GM19328 (cell line): ENCODE data around the gene SDR42E1.

ENCODE experiments used
- ATAC-seq: cut with Tn5 transposase; IDR thresholded peaks from one replicate; pipeline ENCODE4 v1.9.1; 2021; ENCODE audit warnings: mild to moderate bottlenecking, moderate library complexity; ENCODE audit not compliant: unreplicated experiment

SDR42E1 gene

DNA sequence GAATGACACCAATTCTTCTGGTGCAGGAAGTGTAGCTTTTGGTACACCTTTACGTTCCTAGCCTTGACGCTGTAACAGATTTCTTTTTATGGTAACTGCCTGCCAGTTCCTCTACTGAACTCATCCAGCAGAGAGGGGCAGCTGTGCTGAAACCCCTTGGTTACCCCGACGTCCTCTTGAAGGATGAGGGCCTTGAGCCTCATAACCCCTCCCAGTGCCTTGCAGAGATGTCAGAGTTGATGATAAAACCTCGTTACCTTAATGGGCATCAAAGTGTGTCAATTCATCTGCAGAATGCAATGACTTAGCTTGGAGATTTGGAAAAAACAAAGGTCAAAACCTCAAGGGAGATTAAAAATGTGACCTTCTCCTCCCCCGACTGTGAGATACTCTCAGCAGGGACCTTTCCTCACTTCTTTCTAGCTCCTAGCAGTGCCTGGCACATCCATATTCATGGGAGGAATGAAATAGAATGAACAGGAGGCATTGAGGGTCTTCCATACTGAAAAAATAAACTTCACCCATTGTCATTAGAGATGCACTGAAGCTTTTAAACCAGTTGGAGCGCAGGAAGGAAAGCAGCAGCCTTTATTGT, 69.2 kb downstream of the SDR42E1 start:
- ATAC-seq: no peak

DNA sequence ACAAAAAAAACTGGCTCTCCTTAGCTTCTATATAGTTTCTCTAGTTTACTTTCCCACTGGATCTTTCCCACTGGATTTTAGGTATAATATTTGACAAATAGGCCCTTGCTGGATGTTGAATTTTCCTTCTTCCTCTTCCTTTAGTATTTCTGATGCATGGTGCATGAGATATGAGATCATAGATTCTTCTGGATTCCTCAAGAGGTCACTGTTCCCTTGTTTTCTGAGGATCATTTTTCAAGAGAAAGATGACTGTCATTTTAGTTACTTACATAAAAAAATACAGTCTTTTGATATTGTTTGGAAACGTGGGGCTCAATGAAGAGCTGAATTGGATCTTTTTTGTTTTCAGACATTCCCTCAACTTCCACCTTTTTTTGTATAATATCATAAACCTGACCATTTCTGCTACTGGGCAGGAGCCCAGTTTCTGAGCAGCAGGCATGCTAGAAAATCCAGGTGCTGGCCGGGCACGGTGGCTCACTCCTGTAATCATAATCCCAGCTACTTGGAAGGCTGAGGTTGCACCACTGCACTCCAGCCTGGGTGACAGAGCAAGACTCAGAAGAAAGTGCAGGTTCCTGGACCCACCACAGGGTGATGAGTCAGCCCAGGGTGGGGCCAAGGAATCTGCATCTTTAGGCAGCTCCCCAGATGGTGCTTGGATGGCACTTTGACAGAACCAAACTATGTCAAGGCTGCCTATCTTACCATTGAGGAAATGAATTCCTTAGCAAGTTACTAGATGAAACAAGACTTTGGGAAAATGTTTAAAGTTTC, 70.3 kb downstream of the SDR42E1 start:
- no peak for ATAC-seq

DNA sequence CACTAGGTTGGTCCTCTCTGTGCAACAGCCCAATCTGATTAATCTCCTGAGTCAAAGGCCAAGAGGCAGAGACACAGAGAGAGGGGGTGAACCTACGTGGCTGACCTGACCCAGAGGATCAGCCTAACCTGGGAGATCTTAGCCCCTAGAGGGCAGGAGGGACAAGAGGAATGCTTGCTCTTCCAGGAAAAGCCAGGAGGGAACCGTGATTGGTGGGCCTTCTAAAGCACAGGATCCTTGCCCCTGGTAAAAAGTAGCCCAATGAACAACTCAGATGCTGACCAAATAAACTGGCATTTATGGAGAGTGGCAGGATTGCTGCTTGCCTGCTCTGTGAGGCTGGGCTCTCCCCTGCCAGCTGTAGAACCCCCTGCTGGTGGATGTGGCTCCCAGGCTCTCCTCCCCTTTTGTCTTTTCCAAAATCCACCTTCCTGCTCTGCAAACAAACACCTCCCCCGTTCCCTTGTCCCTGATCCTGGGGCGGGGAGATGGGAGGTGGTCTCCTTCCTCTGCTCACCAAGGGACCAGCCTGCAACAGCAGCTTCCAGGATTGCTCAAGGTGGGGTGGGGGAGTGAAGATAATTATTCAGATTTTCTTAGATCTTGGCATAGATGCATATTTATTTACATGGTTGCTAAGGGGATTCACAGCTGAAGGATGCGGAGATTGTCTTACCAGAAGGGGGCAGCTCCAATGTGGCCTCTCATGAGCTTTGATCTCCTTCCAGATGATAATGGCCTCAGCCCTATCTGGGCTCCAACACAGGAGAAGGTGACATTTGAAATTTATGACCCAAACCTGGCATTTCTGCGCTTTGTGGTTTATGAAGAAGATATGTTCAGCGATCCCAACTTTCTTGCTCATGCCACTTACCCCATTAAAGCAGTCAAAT, 71.9 kb downstream of the SDR42E1 start:
- ATAC-seq: no peak
